ENCODE results near the gene KCTD20. TPM values are rescaled to one million over a fixed set of nuclear protein-coding genes. Genes with fewer than 3 reads are reported as not detected.

The KCTD20 gene
- total and polyA plus RNA-seq, 2 of the 13 experiments (the other 11 are each of a cell fraction or from before 2014, with no cell fraction given) = 52.7 to 67.1 TPM

DNA sequence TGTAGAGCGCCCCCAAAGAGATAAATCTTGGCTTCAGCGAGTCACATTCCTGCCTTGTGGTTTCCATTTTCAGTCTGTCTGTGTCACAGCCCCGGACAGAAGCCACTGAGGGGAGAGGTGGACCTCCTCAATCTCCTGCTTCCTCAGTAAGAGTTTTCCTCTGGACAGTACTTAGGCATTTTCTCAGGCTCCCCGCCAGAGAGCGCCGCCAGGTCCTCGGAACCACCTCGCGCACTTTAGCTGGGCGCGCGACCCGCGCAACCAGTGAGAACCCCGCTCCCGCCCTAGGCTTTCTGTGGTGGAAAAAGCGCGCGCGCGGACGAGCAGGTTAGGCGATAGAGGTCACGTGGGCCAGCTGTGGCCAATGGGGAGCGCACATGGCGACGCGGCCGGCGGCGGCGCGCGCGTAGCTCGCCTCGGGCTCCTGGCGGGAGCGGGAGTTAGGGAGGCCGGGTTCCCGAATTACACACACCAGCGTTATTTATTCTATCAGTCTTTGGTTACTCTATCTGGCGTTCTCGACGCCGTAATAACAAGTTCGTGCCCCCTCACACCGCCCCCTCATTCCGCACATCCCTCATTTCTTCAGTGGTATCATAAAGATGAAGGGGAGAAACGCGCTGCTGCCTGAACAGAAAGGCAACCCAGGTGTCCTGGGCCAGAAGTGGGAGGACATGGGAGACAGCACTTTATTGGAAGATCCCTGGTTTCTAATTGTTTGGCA is 19.5 kb upstream of the KCTD20 start (continued):
- TF ChIP-seq, protein P1, sequence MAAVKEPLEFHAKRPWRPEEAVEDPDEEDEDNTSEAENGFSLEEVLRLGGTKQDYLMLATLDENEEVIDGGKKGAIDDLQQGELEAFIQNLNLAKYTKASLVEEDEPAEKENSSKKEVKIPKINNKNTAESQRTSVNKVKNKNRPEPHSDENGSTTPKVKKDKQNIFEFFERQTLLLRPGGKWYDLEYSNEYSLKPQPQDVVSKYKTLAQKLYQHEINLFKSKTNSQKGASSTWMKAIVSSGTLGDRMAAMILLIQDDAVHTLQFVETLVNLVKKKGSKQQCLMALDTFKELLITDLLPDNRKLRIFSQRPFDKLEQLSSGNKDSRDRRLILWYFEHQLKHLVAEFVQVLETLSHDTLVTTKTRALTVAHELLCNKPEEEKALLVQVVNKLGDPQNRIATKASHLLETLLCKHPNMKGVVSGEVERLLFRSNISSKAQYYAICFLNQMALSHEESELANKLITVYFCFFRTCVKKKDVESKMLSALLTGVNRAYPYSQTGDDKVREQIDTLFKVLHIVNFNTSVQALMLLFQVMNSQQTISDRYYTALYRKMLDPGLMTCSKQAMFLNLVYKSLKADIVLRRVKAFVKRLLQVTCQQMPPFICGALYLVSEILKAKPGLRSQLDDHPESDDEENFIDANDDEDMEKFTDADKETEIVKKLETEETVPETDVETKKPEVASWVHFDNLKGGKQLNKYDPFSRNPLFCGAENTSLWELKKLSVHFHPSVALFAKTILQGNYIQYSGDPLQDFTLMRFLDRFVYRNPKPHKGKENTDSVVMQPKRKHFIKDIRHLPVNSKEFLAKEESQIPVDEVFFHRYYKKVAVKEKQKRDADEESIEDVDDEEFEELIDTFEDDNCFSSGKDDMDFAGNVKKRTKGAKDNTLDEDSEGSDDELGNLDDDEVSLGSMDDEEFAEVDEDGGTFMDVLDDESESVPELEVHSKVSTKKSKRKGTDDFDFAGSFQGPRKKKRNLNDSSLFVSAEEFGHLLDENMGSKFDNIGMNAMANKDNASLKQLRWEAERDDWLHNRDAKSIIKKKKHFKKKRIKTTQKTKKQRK (IDR thresholded peaks at IDR 0.05; ENCODE audit: low read length) = no peak
- TF ChIP-seq ISL2 (CRISPR knock-in tag; IDR thresholded peaks at IDR 0.05) = peak; percentile 22; the same call in 1 of the 2 replicates
- TF ChIP-seq, protein P2, sequence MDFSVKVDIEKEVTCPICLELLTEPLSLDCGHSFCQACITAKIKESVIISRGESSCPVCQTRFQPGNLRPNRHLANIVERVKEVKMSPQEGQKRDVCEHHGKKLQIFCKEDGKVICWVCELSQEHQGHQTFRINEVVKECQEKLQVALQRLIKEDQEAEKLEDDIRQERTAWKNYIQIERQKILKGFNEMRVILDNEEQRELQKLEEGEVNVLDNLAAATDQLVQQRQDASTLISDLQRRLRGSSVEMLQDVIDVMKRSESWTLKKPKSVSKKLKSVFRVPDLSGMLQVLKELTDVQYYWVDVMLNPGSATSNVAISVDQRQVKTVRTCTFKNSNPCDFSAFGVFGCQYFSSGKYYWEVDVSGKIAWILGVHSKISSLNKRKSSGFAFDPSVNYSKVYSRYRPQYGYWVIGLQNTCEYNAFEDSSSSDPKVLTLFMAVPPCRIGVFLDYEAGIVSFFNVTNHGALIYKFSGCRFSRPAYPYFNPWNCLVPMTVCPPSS (IDR thresholded peaks at IDR 0.05) = no peak
- peak; percentile 100 for TF ChIP-seq MNT (IDR thresholded peaks at IDR 0.05)
- TF ChIP-seq NFKB2 (CRISPR knock-in tag; IDR thresholded peaks at IDR 0.05; ENCODE audit: borderline replicate concordance) = peak; percentile 66
- TF ChIP-seq ATF7 (IDR thresholded peaks at IDR 0.05) = no peak
- TF ChIP-seq ATF7 (CRISPR knock-in tag; IDR thresholded peaks at IDR 0.05) = no peak
- peak; percentile 58; the same call in 1 of the 2 replicates for TF ChIP-seq SMAD3 (CRISPR knock-in tag; IDR thresholded peaks at IDR 0.05)
- TF ChIP-seq, protein P3, sequence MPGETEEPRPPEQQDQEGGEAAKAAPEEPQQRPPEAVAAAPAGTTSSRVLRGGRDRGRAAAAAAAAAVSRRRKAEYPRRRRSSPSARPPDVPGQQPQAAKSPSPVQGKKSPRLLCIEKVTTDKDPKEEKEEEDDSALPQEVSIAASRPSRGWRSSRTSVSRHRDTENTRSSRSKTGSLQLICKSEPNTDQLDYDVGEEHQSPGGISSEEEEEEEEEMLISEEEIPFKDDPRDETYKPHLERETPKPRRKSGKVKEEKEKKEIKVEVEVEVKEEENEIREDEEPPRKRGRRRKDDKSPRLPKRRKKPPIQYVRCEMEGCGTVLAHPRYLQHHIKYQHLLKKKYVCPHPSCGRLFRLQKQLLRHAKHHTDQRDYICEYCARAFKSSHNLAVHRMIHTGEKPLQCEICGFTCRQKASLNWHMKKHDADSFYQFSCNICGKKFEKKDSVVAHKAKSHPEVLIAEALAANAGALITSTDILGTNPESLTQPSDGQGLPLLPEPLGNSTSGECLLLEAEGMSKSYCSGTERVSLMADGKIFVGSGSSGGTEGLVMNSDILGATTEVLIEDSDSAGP (CRISPR knock-in tag; IDR thresholded peaks at IDR 0.05; ENCODE audit: borderline replicate concordance) = peak; percentile 96
- TF ChIP-seq ZNF276 (CRISPR knock-in tag; IDR thresholded peaks at IDR 0.05; ENCODE audit: low read depth) = 0 out of 2 replicates have a peak, but pooled peaks have one; percentile 39
- TF ChIP-seq ZNF124 (CRISPR knock-in tag; IDR thresholded peaks at IDR 0.05) = peak; percentile 68
- peak; percentile 59; the same call in 1 of the 2 replicates for TF ChIP-seq ZNF768 (CRISPR knock-in tag; IDR thresholded peaks at IDR 0.05)
- TF ChIP-seq SP4 (CRISPR knock-in tag; IDR thresholded peaks at IDR 0.05) = no peak; the same call in none of the 2 replicates
- TF ChIP-seq, protein P4, sequence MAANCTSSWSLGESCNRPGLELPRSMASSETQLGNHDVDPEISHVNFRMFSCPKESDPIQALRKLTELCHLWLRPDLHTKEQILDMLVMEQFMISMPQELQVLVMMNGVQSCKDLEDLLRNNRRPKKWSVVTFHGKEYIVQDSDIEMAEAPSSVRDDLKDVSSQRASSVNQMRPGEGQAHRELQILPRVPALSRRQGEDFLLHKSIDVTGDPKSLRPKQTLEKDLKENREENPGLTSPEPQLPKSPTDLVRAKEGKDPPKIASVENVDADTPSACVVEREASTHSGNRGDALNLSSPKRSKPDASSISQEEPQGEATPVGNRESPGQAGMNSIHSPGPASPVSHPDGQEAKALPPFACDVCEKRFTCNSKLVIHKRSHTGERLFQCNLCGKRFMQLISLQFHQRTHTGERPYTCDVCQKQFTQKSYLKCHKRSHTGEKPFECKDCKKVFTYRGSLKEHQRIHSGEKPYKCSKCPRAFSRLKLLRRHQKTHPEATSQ (CRISPR knock-in tag; IDR thresholded peaks at IDR 0.05; ENCODE audit: borderline replicate concordance) = peak; percentile 77

Measured in HepG2 (cell line).